Right lobe of liver (tissue), 6 donors: ENCODE data around the gene PGM2L1. TPM values are rescaled to one million over a fixed set of nuclear protein-coding genes. Genes with fewer than 3 reads are reported as not detected.
A peak's percentile ranks its signal among the peaks of the same experiment; 100 is the strongest.

ENCODE experiments used
- ATAC-seq, 4 donors: fragments of 200-7000 bp; cut with Tn5 transposase; one replicate each; pipeline ENCODE4 v1.9.1; 2020; ENCODE audit warnings: mild to moderate bottlenecking in 4 of 4, moderate library complexity in 4 of 4
- DNase-seq, 3 donors: peaks; one replicate each; pipeline ENCODE4 v3.0.0-alpha.2; 2020
- H3K27ac ChIP-seq, 3 donors: fragments of 200-600 bp; one replicate each; pipeline ENCODE4 v1.8.0; 2022
- H3K27me3 ChIP-seq, 2 donors: fragments of 200-600 bp; one replicate each; pipeline ENCODE4 v1.8.0; 2022
- H3K36me3 ChIP-seq, 4 donors: fragments of 200-600 bp; sonication (generic) in 1 of 4; one replicate each; pipeline versions ENCODE4 v1.5.1 to v1.8.0; 2017 to 2022; ENCODE audit warnings: control low read depth in 1 of 4
- H3K4me1 ChIP-seq, 4 donors: fragments of 200-600 bp; sonication (generic) in 1 of 4; one replicate each; pipeline versions ENCODE4 v1.5.1 to v1.8.0; 2017 to 2022; ENCODE audit warnings: control low read depth in 1 of 4
- H3K4me3 ChIP-seq, 3 donors: fragments of 200-600 bp; one replicate each; pipeline ENCODE4 v1.8.0; 2022
- H3K9me3 ChIP-seq, 4 donors: fragments of 200-600 bp; sonication (generic) in 1 of 4; one replicate each; pipeline versions ENCODE4 v1.5.1 to v1.8.0; 2017 to 2022; ENCODE audit warnings: control low read depth in 1 of 4
- CTCF ChIP-seq, 4 donors: fragments of 200-600 bp in 3 of 4; fragments of 450-650 bp in 1 of 4; IDR thresholded peaks; one replicate each; pipeline versions ENCODE4 v1.5.1 to v1.8.0; 2016 to 2022; ENCODE audit warnings: antibody characterized with exemption in 4 of 4, mild to moderate bottlenecking in 2 of 4
- POLR2A ChIP-seq: fragments of 450-650 bp; IDR thresholded peaks from one replicate; pipeline ENCODE4 v1.6.1; 2017; ENCODE audit warnings: antibody characterized with exemption, mild to moderate bottlenecking
- WGBS: methylation state at CpG from one replicate; pipeline ENCODE4 v1.1.6; 2018; ENCODE audit warnings: low coverage, low lambda C conversion rate; ENCODE audit not compliant: insufficient coverage; ENCODE audit errors: missing lambda C conversion rate; 5-methylcytosine and 5-hydroxymethylcytosine counted together
- intact Hi-C, 2 donors: fragments of 100-400 bp; cut with DNase I; formaldehyde crosslinking; loops; one replicate each; pipeline versions ENCODE4 v1.11.2 to v1.14.1; 2022
- total RNA-seq, 6 experiments: library from RNA; depleted of rRNA in 2 of 6; stranded (reverse); fragments of >200 nt in 2 of 6; fragmentation: NEBNext Ultra II Directional in 3 of 6; extraction: Animal tissue kit (Norgen Biotek cat#: 25700) in 3 of 6; gene quantifications; one replicate each; pipeline versions ENCODE4 v1.1.0 to v1.2.4, GENCODE V29; 2016 to 2023
- donor health status: DM: no; HTN: yes; CAD: no.
- donor health status: DM: no; HTN: no; CAD: no.
- donor health status: DM: no; HTN: no; CAD: no.
- donor health status: DM: no; HTN: yes; CAD: no.
- donor health status: DM: no; HTN: yes; CAD: no.

Gene PGM2L1
- total RNA-seq, 6 experiments from 2014 or later: 0.92 to 2.0 (median 1.2) TPM

GRCh38 chr11:74443071-74443864 is 45.0 kb upstream of the PGM2L1 start:
- peak; percentile 35 to 74 (median 61) for DNase-seq
- H3K9me3 ChIP-seq: no peaks in the 10 kb centered on the region
- TF ChIP-seq CTCF (IDR thresholded peaks at IDR 0.05): peak; percentile 35 to 50 (median 42)
- TF ChIP-seq POLR2A: no peak
- peaks cover 0 to 7% (median 4%) of the 10 kb centered on the region in 4 donors for H3K4me1 ChIP-seq
- H3K36me3 ChIP-seq: no peaks in the 10 kb centered on the region
- no peak overlapping the region for H3K4me3 ChIP-seq
- no peaks in the 10 kb centered on the region for H3K27me3 ChIP-seq
- WGBS: 38% methylated on average over 8 of the region's 8 CpGs
- peak; percentile 98 to 100 (median 98) for ATAC-seq
- no peak overlapping the region for H3K27ac ChIP-seq
- intact Hi-C loops: loop anchor here (5.0 to 10.0 kb wide), 2 partner anchors 51 to 188 kb away; no protein-coding TSS in a partner anchor

- peaks cover 0 to 7% (median 4%) of the 10 kb centered on the region in 4 donors for H3K4me1 ChIP-seq
- no peaks in the 10 kb centered on the region for H3K9me3 ChIP-seq
- intact Hi-C loops: loop anchor here (5.0 to 10.0 kb wide), 2 partner anchors 50 to 188 kb away; no protein-coding TSS in a partner anchor
- 71% methylated on average over 3 of the region's 3 CpGs for WGBS
- H3K4me3 ChIP-seq: no peak overlapping the region
- ATAC-seq: peak in 1 of 4 donors; percentile 54
- H3K36me3 ChIP-seq: no peaks in the 10 kb centered on the region
- H3K27ac ChIP-seq: no peak overlapping the region
- no peaks in the 10 kb centered on the region for H3K27me3 ChIP-seq
- DNase-seq: no peak
- TF ChIP-seq POLR2A (no peak), CTCF (IDR thresholded peaks at IDR 0.05) (no peak)
These were observed 44.4 kb upstream of the PGM2L1 start for GRCh38 chr11:74442636-74443035.

GRCh38 chr11:74438681-74439080 is 40.4 kb upstream of the PGM2L1 start:
- intact Hi-C loops: no loop called here
- Histone ChIP-seq H3K27ac (no peak overlapping the region), H3K36me3 (no peaks in the 10 kb centered on the region), H3K9me3 (no peaks in the 10 kb centered on the region), H3K27me3 (no peaks in the 10 kb centered on the region), H3K4me1 (peaks cover 0 to 7% (median 4%) of the 10 kb centered on the region in 4 donors), H3K4me3 (no peak overlapping the region)
- DNase-seq: no peak
- WGBS: 80% methylated on average over 1 of the region's 1 CpG
- ATAC-seq: no peak
- TF ChIP-seq POLR2A: no peak
- TF ChIP-seq CTCF (IDR thresholded peaks at IDR 0.05): no peak

GRCh38 chr11:74437441-74438042 is 39.3 kb upstream of the PGM2L1 start:
- DNase-seq: no peak
- no peak for ATAC-seq
- Histone ChIP-seq H3K9me3 (no peaks in the 10 kb centered on the region), H3K27ac (no peak overlapping the region), H3K4me3 (no peak overlapping the region), H3K36me3 (no peaks in the 10 kb centered on the region), H3K4me1 (no peaks in the 10 kb centered on the region), H3K27me3 (no peaks in the 10 kb centered on the region)
- TF ChIP-seq CTCF (IDR thresholded peaks at IDR 0.05) (no peak), POLR2A (no peak)
- no CpG with 5 or more reads among the region's 1 CpG for WGBS
- intact Hi-C loops: no loop called here
